ENCODE results near the gene KRAS.
A peak's percentile ranks its signal among the peaks of the same experiment; 100 is the strongest.

KRAS gene

DNA sequence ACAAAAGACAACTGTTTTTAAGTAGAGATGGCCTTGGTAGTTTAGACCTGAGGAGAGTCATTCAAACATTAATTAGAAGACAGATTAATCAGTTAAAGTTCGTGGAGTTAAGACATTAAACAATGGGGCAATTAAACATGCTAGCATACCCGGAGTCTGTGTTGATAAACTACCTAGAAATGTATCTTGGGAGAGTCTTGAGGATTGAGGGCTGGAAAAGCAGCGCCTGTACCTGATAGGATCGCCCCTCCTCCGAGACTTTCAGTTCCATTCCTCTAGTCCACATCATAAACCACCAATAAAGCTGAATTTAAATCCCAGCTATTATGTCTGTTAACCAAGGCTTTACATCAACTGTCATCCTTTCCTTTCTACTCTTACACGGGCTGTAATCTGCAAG is 1.0 kb upstream of the KRAS start:
- in situ Hi-C loops (cut with MboI; ENCODE audit: low pct_unique_long_range_greater_than_20kb, low sequenced_read_pairs, unreplicated experiment) = no loop called here
- DNase-seq (ENCODE audit: low spot score) = no peak
- TF ChIP-seq CTCF (IDR thresholded peaks at IDR 0.05; ENCODE audit: extremely low read depth, insufficient read depth, missing control alignments) = no peak

DNA sequence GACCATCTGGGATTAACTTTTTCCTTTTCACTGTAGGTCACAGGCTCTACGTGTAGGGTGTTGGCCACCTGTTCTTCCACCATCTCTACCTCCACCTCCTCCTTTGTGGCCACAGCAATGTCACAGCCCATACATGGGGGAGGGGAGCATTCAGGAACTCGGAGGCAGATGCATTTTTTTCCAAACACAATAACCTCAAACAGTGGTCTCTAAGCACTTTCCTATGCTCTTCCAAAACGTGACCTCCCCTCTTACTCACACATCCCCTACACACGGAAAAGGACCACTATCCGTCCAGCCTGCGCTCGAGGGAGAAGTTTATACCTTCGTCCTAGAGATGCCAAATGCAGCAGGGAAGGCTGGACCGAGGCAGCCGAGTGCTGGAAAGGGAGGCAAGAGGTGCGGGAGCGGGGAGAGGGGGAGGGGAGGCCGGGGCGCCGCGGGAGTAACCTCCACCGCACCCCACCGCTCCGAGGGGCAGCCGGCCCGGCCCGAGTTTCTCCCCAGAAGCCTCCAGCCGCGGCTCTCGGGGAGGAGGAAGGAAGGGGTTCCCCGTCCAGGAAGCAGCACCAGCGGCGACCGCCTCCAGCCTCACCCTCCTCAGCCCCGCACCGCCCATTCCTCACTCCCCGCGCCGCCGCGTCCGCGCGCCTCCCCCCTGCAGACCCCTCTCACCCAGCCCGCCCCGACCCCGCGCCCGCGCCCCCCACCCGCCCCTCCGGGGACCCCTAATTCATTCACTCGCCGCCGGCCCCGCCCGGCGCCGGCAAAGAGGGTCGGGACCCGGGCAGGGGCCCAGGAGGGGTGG is 594 bp downstream of the KRAS start:
- in situ Hi-C loops (cut with MboI; ENCODE audit: low pct_unique_long_range_greater_than_20kb, low sequenced_read_pairs, unreplicated experiment) = no loop called here
- DNase-seq (ENCODE audit: low spot score) = peak; percentile 67
- no peak for TF ChIP-seq CTCF (IDR thresholded peaks at IDR 0.05; ENCODE audit: extremely low read depth, insufficient read depth, missing control alignments)

DNA sequence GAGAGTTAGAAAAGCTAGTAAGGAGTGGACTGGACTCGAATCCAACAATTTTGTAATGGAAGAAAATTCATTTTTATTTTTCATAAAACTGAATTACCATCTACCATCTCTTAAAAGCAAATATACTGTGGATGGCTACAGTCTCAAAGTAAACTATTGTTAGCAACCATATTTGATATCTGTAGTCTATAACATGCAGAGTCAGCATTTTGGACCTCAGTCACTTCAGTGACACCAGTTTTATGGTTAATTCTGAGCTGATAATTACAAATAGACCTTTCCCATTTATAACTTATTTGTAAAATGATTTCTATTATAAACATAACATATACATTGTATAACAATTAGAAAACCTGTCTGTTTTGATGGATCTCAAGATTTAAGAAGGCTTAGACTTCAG is 2.0 kb downstream of the KRAS start:
- DNase-seq (ENCODE audit: low spot score) = no peak
- TF ChIP-seq CTCF (IDR thresholded peaks at IDR 0.05; ENCODE audit: extremely low read depth, insufficient read depth, missing control alignments) = no peak
- in situ Hi-C loops (cut with MboI; ENCODE audit: low pct_unique_long_range_greater_than_20kb, low sequenced_read_pairs, unreplicated experiment) = no loop called here

DNA sequence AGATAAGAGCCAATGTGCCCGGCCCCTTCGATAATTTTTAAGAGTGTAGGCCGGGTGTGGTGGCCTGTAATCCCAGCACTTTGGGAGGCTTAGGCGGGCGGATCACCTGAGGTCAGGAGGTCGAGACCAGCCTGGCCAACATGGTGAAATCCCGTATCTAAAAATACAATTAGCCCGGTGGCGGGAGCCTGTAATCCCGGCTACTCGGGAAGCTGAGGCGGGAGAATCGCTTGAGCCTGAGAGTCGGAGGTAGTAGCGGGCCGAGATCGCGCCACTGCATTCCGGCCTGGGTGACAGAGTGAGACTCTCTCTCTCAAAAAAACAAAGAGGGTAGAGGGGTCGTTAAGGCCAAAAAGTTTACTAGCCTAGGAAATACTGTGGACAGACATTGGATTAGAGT is 2.6 kb downstream of the KRAS start:
- no peak for TF ChIP-seq CTCF (IDR thresholded peaks at IDR 0.05; ENCODE audit: extremely low read depth, insufficient read depth, missing control alignments)
- in situ Hi-C loops (cut with MboI; ENCODE audit: low pct_unique_long_range_greater_than_20kb, low sequenced_read_pairs, unreplicated experiment) = no loop called here
- no peak for DNase-seq (ENCODE audit: low spot score)

DNA sequence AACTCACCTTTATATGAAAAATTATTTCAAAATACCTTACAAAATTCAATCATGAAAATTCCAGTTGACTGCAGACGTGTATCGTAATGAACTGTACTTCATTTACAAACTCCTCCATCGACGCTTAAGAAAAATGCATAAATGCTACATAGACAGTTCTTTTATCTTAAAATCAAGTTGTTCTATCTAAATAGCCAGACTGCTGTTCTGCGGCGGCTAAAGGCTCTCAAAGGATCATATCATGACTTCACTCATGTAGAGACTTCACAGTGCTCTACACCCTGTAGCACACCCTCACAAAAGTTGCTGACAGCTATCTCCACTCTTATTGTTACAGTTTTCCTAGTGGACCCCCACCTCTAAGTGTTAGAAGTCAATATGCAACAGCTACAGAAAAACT is 5.2 kb downstream of the KRAS start:
- TF ChIP-seq CTCF (IDR thresholded peaks at IDR 0.05; ENCODE audit: extremely low read depth, insufficient read depth, missing control alignments) = no peak
- in situ Hi-C loops (cut with MboI; ENCODE audit: low pct_unique_long_range_greater_than_20kb, low sequenced_read_pairs, unreplicated experiment) = no loop called here

DNA sequence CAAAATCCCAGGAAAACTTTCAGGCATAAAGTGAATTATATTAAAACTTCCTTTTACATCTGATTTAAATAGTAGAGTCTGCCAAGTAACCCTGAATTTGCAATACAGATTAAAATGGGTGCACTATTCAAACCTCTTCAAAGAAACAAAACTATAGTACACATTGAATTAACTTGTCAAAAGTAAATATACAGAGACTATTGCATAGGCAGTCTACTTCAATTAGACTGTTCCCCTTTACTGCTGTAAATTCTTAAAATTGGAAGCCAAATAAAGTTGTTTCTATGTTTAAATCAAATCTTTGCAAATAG is 7.1 kb downstream of the KRAS start:
- DNase-seq (ENCODE audit: low spot score) = no peak
- no peak for TF ChIP-seq CTCF (IDR thresholded peaks at IDR 0.05; ENCODE audit: extremely low read depth, insufficient read depth, missing control alignments)
- in situ Hi-C loops (cut with MboI; ENCODE audit: low pct_unique_long_range_greater_than_20kb, low sequenced_read_pairs, unreplicated experiment) = no loop called here

More for the DNA sequence above, 5.2 kb downstream of the KRAS start:
- no peak for DNase-seq (ENCODE audit: low spot score)
